Ramos (cell line): Measurements from ENCODE around the gene SMYD3.

ENCODE experiments used
- in situ Hi-C: fragments of 300-500 bp; cut with MboI; formaldehyde crosslinking; loops from one replicate; pipeline ENCODE4 v1.14.3; 2022; ENCODE audit warnings: low sequenced_read_pairs; ENCODE audit not compliant: unreplicated experiment

The SMYD3 gene

GRCh38 chr1:246420300-246420699, 86.8 kb downstream of the SMYD3 start:
- in situ Hi-C loops = no loop called here

GRCh38 chr1:246418565-246419312, 88.3 kb downstream of the SMYD3 start:
- in situ Hi-C loops = no loop called here

GRCh38 chr1:246417813-246418564, 89.1 kb downstream of the SMYD3 start:
- in situ Hi-C loops = no loop called here

GRCh38 chr1:246417152-246417812, 89.8 kb downstream of the SMYD3 start:
- in situ Hi-C loops = no loop called here

- in situ Hi-C loops = no loop called here
Measured at GRCh38 chr1:246416261-246416660, 90.8 kb downstream of the SMYD3 start.

GRCh38 chr1:246415028-246415427, 92.1 kb downstream of the SMYD3 start:
- in situ Hi-C loops = no loop called here

- in situ Hi-C loops = no loop called here
Measured at GRCh38 chr1:246413430-246413829, 93.6 kb downstream of the SMYD3 start.

- in situ Hi-C loops = no loop called here
Measured at GRCh38 chr1:246404078-246404477, 103.0 kb downstream of the SMYD3 start.

GRCh38 chr1:246398126-246398813, 108.8 kb downstream of the SMYD3 start:
- in situ Hi-C loops = no loop called here

- in situ Hi-C loops = no loop called here
Measured at GRCh38 chr1:246397046-246397445, 110.0 kb downstream of the SMYD3 start.

GRCh38 chr1:246396322-246396721, 110.8 kb downstream of the SMYD3 start:
- in situ Hi-C loops = no loop called here

- in situ Hi-C loops = no loop called here
Measured at GRCh38 chr1:246394121-246394520, 113.0 kb downstream of the SMYD3 start.

GRCh38 chr1:246390855-246391254, 116.2 kb downstream of the SMYD3 start:
- in situ Hi-C loops = no loop called here

GRCh38 chr1:246384616-246385015, 122.5 kb downstream of the SMYD3 start:
- in situ Hi-C loops = no loop called here

- in situ Hi-C loops = no loop called here
Measured at GRCh38 chr1:246383791-246384190, 123.3 kb downstream of the SMYD3 start.

GRCh38 chr1:246383239-246383589, 123.9 kb downstream of the SMYD3 start:
- in situ Hi-C loops = no loop called here

GRCh38 chr1:246382589-246383238, 124.4 kb downstream of the SMYD3 start:
- in situ Hi-C loops = no loop called here

- in situ Hi-C loops = no loop called here
Measured at GRCh38 chr1:246381452-246381851, 125.6 kb downstream of the SMYD3 start.

- in situ Hi-C loops = no loop called here
Measured at GRCh38 chr1:246377625-246378153, 129.4 kb downstream of the SMYD3 start.
